CD8-positive, alpha-beta memory T cell (primary cell): ENCODE results near the gene CTLA4. TPM values are rescaled to one million over a fixed set of nuclear protein-coding genes. Genes with fewer than 3 reads are reported as not detected.

Source experiments
- CTCF ChIA-PET: fragments of 350-600 bp; sonication (Branson Sonifier 250); formaldehyde crosslinking; loops from one replicate; lab custom pipeline; 2021; ENCODE audit warnings: antibody characterized with exemption; lab: Charles Lee
- POLR2A ChIA-PET: fragments of 350-600 bp; sonication (Branson Sonifier 250); formaldehyde crosslinking; loops from one replicate; lab custom pipeline; 2021; ENCODE audit warnings: antibody characterized with exemption; lab: Charles Lee
- DNase-seq, 5 donors: peaks; one replicate each; pipeline versions ENCODE4 v3.0.0 to v3.0.0-alpha.2; 2020 to 2022; ENCODE audit warnings: mixed read lengths in 1 of 5
- H3K27ac ChIP-seq: one replicate; pipeline ENCODE4 v1.7.0; 2013; ENCODE audit warnings: low read depth, mild to moderate bottlenecking, low read length, moderate library complexity
- H3K27me3 ChIP-seq: 2 replicates; pipeline ENCODE4 v1.7.0; 2013; ENCODE audit warnings: low read length, mild to moderate bottlenecking; ENCODE audit not compliant: insufficient read depth, poor library complexity, severe bottlenecking
- H3K36me3 ChIP-seq: 2 replicates; pipeline ENCODE4 v1.7.0; 2013; ENCODE audit warnings: mild to moderate bottlenecking, low read length, moderate library complexity; ENCODE audit not compliant: insufficient read depth
- H3K4me1 ChIP-seq: 2 replicates; pipeline ENCODE4 v1.7.0; 2013; ENCODE audit warnings: mild to moderate bottlenecking, low read length, moderate library complexity; ENCODE audit not compliant: insufficient read depth
- H3K4me3 ChIP-seq: 2 replicates; pipeline ENCODE4 v1.7.0; 2013; ENCODE audit warnings: mild to moderate bottlenecking, low read length
- H3K9me3 ChIP-seq: 2 replicates; pipeline ENCODE4 v1.7.0; 2013; ENCODE audit warnings: mild to moderate bottlenecking, low read length
- H3K27ac Mint-ChIP-seq, 8 donors: one replicate each; pipeline ENCODE4 v1.8.0; 2020 to 2021; ENCODE audit warnings: mixed read lengths in 8 of 8, mild to moderate bottlenecking in 6 of 8, inconsistent platforms in 3 of 8, moderate library complexity in 3 of 8
- H3K27me3 Mint-ChIP-seq, 2 donors: one replicate each; pipeline ENCODE4 v1.8.0; 2020 to 2021; ENCODE audit warnings: mixed read lengths in 2 of 2, mild to moderate bottlenecking in 1 of 2, moderate library complexity in 1 of 2
- H3K36me3 Mint-ChIP-seq, 3 donors: one replicate each; pipeline ENCODE4 v1.8.0; 2020 to 2021; ENCODE audit warnings: mixed read lengths in 3 of 3, inconsistent platforms in 1 of 3, mild to moderate bottlenecking in 1 of 3
- H3K4me1 Mint-ChIP-seq, 3 donors: one replicate each; pipeline ENCODE4 v1.8.0; 2020 to 2021; ENCODE audit warnings: mixed read lengths in 3 of 3, inconsistent platforms in 1 of 3, mild to moderate bottlenecking in 1 of 3
- H3K4me3 Mint-ChIP-seq, 7 donors: one replicate each; pipeline ENCODE4 v1.8.0; 2020 to 2021; ENCODE audit warnings: mixed read lengths in 7 of 7, mild to moderate bottlenecking in 6 of 7, moderate library complexity in 4 of 7, inconsistent platforms in 2 of 7
- H3K9me3 Mint-ChIP-seq, 5 donors: one replicate each; pipeline ENCODE4 v1.8.0; 2020 to 2022; ENCODE audit warnings: mixed read lengths in 5 of 5, mild to moderate bottlenecking in 3 of 5, moderate library complexity in 2 of 5, inconsistent platforms in 1 of 5
- polyA plus RNA-seq: library from polyadenylated mRNA; unstranded; fragments of 300-500 nt; fragmentation: Illumina TruSeq; gene quantifications from one replicate; pipeline ENCODE4 v1.2.3, GENCODE V29; 2021
- total RNA-seq, 2 experiments: library from RNA; stranded (reverse); gene quantifications; one replicate each; pipeline ENCODE4 v1.2.3, GENCODE V29; 2021

Gene CTLA4
- total and polyA plus RNA-seq, 3 experiments from 2014 or later, result 3.5 to 39.0 (median 37.7) TPM

- CTCF ChIA-PET, result interaction anchor here (1.0 kb wide), 1 partner anchor 18 kb away, joined by 3 read pairs; no protein-coding TSS in a partner anchor
- Mint-ChIP-seq H3K27me3 (peaks cover 0 to 6% of the 10 kb centered on the region in 2 donors), H3K9me3 (no peaks in the 10 kb centered on the region), H3K4me1 (peaks cover 14 to 19% (median 14%) of the 10 kb centered on the region in 3 donors), H3K36me3 (peaks cover 0 to 4% (median 0%) of the 10 kb centered on the region in 3 donors), H3K27ac (peak overlapping the region in 1 of 8 donors; percentile 37), H3K4me3 (no peak overlapping the region)
- no peaks in the 10 kb centered on the region for H3K4me1 ChIP-seq
- H3K27ac ChIP-seq, result no peak overlapping the region
- H3K4me3 ChIP-seq, result no peak overlapping the region
- H3K27me3 ChIP-seq, result no peaks in the 10 kb centered on the region
- DNase-seq, result no peak
- H3K9me3 ChIP-seq, result no peaks in the 10 kb centered on the region
- no peaks in the 10 kb centered on the region for H3K36me3 ChIP-seq
- POLR2A ChIA-PET, result no interaction called here
These were observed 50.7 kb downstream of the CTLA4 start for GRCh38 chr2:203918264-203918663.

DNA sequence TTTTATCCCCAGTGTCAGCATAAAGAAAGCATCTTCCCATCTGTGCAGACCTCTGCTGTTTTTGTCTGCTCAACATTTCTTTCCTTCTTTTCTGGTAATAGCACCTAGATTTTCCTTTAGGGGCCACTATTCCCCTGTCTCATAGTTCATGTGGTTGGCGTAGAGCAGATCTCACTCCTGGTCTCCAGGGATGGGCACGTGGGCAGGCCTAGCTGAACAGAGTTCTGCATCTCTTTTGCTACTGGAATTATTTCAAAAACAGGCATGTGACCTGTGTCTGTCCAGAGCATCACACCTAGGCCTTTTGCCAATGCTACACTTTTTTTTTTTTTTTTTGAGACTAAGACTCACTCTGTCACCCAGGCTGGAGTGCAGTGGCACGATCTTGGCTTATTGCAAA is 51.3 kb downstream of the CTLA4 start:
- Mint-ChIP-seq H3K36me3 (peaks cover 0 to 4% (median 0%) of the 10 kb centered on the region in 3 donors), H3K4me1 (peaks cover 14 to 17% (median 14%) of the 10 kb centered on the region in 3 donors), H3K27me3 (peaks cover 0 to 5% of the 10 kb centered on the region in 2 donors), H3K9me3 (no peaks in the 10 kb centered on the region), H3K27ac (peak overlapping the region in 1 of 8 donors; percentile 38), H3K4me3 (no peak overlapping the region)
- Histone ChIP-seq H3K27me3 (no peaks in the 10 kb centered on the region), H3K27ac (no peak overlapping the region), H3K9me3 (no peaks in the 10 kb centered on the region), H3K4me3 (no peak overlapping the region), H3K36me3 (no peaks in the 10 kb centered on the region), H3K4me1 (no peaks in the 10 kb centered on the region)
- DNase-seq, result no peak
- POLR2A ChIA-PET, result no interaction called here
- CTCF ChIA-PET, result interaction anchor here (1.0 kb wide), 1 partner anchor 17 kb away, joined by 3 read pairs; no protein-coding TSS in a partner anchor

Other genes starting within 250 kb of the CTLA4 start
- 10 to 100 TPM; 64.1 to 66.4 TPM for gene CD28, start 161.1 kb upstream of the CTLA4 start, total RNA-seq
- gene CD28, start 161.1 kb upstream of the CTLA4 start, polyA plus RNA-seq, result 61.1 TPM
- gene ICOS, start 69.0 kb downstream of the CTLA4 start, total RNA-seq, result 10 to 100 TPM; 84.5 to 87.2 TPM
- 15.7 TPM for gene ICOS, start 69.0 kb downstream of the CTLA4 start, polyA plus RNA-seq